Fibroblast of villous mesenchyme (primary cell): ENCODE data around the gene RYR2. TPM values are rescaled to one million over a fixed set of nuclear protein-coding genes. Genes with fewer than 3 reads are reported as not detected.

Source experiments
- DNase-seq: peaks from one replicate; pipeline ENCODE4 v3.0.0-alpha.2; 2010; ENCODE audit warnings: low read depth
- H3K4me3 ChIP-seq: 2 replicates; pipeline ENCODE4 v1.5.1; 2011; ENCODE audit warnings: low read depth, mild to moderate bottlenecking, low read length
- total RNA-seq: library from RNA; depleted of rRNA; stranded (reverse); fragments of >200 nt; gene quantifications from 2 replicates; pipeline ENCODE4 v1.2.3, GENCODE V29; 2012
- TF ChIP-seq, protein P1 (sequence below): IDR thresholded peaks from 2 replicates; pipeline ENCODE4 v1.5.1; 2012; ENCODE audit warnings: low read depth, mild to moderate bottlenecking, low read length; ENCODE audit not compliant: insufficient read depth

Gene RYR2
- total RNA-seq, 1 donor: not detected

DNA sequence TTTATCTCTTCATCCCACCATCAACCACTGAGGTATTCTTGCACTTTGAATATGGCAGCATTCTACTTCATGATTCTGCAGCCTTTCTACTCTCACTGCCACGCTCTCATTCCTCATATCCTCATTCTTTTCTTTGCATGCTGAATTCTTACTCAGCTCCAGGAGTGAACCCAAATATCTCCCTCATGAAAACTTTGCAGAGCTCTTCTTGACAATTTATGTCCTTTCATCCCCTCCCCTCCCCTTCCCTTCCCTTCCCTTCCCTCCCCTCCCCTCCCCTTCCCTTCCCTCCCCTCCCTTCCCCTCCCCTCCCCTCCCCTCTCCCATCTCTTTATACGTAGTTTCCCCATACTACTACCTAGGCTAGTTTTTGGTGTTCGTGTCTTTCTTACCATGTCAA lies 363.9 kb downstream of the RYR2 start:
- DNase-seq: no peak
- no peak overlapping the region for H3K4me3 ChIP-seq
- TF ChIP-seq, protein P1, sequence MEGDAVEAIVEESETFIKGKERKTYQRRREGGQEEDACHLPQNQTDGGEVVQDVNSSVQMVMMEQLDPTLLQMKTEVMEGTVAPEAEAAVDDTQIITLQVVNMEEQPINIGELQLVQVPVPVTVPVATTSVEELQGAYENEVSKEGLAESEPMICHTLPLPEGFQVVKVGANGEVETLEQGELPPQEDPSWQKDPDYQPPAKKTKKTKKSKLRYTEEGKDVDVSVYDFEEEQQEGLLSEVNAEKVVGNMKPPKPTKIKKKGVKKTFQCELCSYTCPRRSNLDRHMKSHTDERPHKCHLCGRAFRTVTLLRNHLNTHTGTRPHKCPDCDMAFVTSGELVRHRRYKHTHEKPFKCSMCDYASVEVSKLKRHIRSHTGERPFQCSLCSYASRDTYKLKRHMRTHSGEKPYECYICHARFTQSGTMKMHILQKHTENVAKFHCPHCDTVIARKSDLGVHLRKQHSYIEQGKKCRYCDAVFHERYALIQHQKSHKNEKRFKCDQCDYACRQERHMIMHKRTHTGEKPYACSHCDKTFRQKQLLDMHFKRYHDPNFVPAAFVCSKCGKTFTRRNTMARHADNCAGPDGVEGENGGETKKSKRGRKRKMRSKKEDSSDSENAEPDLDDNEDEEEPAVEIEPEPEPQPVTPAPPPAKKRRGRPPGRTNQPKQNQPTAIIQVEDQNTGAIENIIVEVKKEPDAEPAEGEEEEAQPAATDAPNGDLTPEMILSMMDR: no peak

DNA sequence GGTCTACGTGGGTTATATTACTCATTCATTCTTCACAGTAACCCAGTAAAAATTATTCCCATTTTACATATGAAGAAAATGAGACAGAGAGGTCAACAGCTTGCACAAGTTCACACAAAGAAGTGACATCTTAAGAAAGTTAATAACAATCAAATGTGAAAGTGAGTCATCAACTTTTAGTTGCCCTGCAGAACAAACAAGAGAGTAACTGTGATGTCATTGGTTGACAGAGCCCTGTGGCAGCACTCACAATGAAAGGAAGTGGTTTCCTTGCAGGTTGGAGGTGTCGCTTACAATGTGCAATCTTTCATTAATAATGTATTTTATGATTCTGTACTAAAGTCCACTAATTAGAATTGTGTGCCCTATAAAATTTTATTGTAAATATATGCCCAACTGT lies 369.6 kb downstream of the RYR2 start:
- no peak overlapping the region for H3K4me3 ChIP-seq
- DNase-seq: no peak
- TF ChIP-seq, protein P1: no peak

DNA sequence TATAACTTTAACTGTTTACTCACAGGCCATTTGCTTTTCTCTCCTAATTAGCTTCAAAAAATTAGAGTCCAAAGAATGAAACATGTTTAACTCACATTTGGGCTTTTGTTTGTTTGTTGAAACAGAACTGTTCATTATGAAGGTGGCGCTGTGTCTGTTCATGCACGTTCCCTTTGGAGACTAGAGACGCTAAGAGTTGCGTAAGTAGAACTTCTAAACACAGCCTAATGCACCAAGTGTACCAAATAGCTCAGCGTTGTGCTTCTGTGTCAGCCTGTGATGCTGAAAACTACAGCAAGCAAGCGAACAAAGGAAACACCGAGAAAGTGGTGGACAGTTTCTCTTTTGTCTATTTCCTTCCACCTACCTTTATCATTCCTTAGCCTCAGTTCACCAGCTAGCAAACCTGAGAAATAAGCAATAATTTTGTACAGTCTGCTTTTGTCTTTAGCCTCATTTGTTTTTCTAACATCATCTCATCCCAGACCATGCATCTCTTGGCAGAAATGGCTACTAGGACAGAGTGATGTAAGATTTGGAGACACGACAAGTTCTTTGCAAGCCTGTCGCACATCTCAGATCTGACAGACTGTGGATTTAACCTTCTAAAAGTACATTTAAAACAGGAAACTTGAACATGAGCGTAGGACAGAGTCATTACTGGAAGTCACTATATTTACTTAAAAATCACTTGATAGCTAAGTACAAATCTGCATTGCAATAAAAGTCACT lies 375.1 kb downstream of the RYR2 start:
- no peak overlapping the region for H3K4me3 ChIP-seq
- DNase-seq: no peak
- TF ChIP-seq, protein P1: no peak

DNA sequence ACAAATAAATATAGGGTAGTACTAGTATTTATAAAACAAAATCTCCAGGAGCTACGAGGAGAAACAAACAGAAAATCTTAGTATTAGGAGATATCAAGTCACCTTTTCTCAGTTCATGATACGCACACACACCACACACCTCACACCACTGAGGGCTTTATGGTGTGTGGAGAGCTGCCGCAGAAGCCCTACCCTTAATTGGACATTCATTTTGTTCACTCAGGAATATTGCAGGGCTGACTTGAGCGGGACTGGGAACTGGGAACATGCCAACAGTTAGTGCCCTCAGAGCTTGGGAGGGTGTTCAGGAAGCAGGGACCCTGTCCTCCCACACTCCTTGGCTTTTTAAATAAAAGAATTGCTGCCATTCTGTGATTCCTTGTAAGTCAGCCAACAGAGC lies 386.8 kb downstream of the RYR2 start:
- no peak for DNase-seq
- H3K4me3 ChIP-seq: no peak overlapping the region
- TF ChIP-seq, protein P1: no peak

DNA sequence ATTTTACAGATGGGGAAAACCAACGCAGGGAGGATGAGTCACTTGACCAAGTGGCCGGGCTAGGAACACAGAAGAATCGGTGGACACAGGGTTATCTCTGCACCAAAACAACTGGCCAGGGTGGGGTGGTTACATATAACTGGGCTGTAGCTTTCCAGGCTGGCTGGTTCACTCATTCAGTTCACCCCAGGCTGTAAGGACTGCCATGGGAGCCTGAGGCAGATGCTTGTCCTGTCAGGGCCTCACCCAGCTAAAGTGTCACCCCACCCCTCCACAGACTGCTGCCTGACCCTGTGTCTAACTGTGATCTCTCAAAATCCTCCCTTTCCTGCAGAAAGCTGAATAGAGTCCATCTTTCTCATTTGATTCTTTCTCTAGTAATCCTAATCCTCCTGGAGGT lies 387.3 kb downstream of the RYR2 start:
- TF ChIP-seq, protein P1: no peak
- no peak overlapping the region for H3K4me3 ChIP-seq
- DNase-seq: no peak

DNA sequence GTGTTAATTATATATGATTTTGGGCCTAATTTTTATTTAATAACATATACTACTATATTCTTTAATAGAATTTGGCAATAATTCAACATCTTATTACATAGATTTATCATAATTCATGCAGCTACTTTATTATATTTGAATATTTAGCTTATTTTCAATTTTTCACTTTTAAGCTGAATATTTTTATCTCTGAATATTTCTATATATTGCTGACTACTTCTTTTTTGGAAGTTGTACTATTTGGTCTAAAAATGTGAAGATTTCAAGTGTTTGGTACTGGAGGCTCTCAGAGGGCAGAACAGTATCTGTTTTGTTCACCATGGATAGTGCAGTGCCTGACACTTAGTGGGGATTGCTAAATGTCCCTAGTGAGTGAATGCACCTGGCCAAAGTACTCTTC lies 389.5 kb downstream of the RYR2 start:
- TF ChIP-seq, protein P1: no peak
- DNase-seq: no peak
- H3K4me3 ChIP-seq: no peak overlapping the region

DNA sequence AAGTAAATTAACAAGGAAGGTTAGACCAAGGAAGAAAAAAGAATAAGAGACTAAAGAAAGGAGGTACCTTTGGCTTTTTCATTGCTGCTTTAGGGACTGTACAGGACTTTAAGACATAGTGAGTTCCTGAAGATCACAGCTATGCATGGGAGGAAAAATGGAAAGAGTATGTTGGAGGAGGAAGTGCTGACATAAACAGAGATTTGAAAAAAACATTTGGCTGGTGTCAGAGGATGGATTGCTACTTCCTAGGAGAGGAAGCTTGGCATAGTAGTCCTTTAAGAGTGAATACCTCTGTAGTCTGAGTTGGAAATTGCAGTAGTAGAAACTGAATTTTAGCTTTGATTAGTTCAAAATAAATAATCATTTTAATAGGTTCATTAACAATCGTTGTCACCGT lies 398.4 kb downstream of the RYR2 start:
- no peak for DNase-seq
- TF ChIP-seq, protein P1: no peak
- no peak overlapping the region for H3K4me3 ChIP-seq
